Left kidney (tissue), 2 donors: ENCODE results near the gene WWP2. TPM values are rescaled to one million over a fixed set of nuclear protein-coding genes. Genes with fewer than 3 reads are reported as not detected.
"Not testable (repeated sequence)": the region's sequence is repeated elsewhere in the genome, so short reads cannot be mapped to it uniquely, and the experiment has no call there.

Experiments used
- DNase-seq: peaks from one replicate; pipeline ENCODE4 v3.0.0-alpha.2; 2013
- polyA plus RNA-seq: library from polyadenylated mRNA; unstranded; fragments of 120-200 nt; gene quantifications from one replicate; pipeline ENCODE4 v1.2.1, GENCODE V29; 2013; ENCODE audit not compliant: insufficient read length

Gene WWP2
- polyA plus RNA-seq, 1 donor: 46.2 TPM

- no peak for DNase-seq
Observed at GRCh38 chr16:69744363-69745231, 17.5 kb upstream of the WWP2 start.

- DNase-seq: no peak
Observed at GRCh38 chr16:69745232-69745612, 16.9 kb upstream of the WWP2 start.

GRCh38 chr16:69745959-69746358 lies 16.2 kb upstream of the WWP2 start:
- DNase-seq: no peak

- DNase-seq: no peak
Observed at GRCh38 chr16:69747115-69747514, 15.0 kb upstream of the WWP2 start.

- DNase-seq: no peak
Observed at GRCh38 chr16:69748694-69749345, 13.3 kb upstream of the WWP2 start.

GRCh38 chr16:69754143-69754468 lies 8.0 kb upstream of the WWP2 start:
- no peak for DNase-seq

DNA sequence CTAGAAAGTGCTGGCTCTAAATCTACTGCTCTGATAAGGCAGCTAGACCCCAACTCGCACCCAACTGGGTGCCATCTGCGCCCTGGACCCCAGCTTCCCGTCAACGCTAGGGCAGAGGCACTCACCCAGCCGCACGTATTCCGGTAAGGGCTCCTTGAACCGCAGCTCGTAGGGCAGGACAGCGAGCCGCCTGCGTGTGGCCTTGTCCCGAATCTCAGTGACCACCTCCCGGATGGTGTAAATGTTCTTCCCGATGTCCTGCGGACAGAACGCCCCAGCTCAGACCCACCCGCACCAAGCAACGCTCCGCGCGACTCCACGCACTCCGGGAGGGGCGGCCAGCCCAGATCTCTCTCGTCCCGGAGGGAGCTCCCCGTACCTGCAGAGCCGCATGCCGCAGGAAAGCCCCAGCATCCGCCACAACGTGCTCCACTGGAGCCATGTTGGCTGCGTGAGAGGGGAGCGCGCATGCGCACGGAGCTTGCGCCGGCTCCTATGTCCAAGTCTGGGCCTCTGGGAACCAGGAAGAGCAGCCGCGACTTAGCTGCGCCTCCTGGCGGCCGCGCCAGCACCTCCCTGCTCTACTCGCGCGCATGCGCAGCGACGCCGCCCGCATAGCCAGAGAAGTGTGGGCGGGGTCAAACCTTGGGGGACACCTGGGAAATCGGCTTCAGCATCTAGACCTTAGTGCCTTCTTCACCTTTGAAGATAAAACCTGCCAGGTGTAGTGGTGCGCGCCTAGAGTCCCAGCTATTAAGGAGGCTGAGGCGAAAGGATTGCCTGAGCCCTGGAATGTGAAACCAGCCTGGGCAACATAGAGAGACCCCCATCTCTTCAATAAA lies 7.4 kb upstream of the WWP2 start, which contains the start of gene NOB1:
Gene NOB1, minus strand, starts transcription at position 458 of the 842 bp plus-strand sequence. Its CDS starts 16 bp downstream, at position 442.
- peak; percentile 94 for DNase-seq

DNA sequence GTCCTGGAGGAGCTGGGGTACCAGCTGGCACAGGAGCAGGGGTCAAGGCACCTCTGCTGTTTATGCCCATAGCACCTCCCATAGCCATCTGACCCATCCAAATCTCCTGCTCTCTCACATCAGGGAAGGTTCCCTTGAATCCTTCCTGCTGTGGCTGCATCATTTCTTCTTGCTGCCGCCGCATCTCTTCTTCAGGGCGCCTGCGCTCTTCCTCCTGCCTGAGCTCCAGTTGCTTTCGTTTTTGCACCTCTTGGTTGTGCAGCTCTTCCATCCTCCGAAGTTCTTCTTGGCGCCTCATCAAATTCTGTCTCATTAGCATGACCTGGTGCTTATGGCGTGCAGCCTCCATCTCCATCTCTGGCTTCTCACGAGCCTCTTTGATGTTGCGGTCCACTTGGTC lies 5.4 kb upstream of the WWP2 start:
- no peak for DNase-seq

GRCh38 chr16:69757375-69757774 lies 4.8 kb upstream of the WWP2 start:
- DNase-seq: not testable (repeated sequence)

GRCh38 chr16:69762814-69763598 lies 874 bp downstream of the WWP2 start:
- DNase-seq: peak; percentile 25

- no peak for DNase-seq
Observed at GRCh38 chr16:69763599-69763942, 1.4 kb downstream of the WWP2 start.

GRCh38 chr16:69767459-69768229 lies 5.5 kb downstream of the WWP2 start:
- no peak for DNase-seq

DNA sequence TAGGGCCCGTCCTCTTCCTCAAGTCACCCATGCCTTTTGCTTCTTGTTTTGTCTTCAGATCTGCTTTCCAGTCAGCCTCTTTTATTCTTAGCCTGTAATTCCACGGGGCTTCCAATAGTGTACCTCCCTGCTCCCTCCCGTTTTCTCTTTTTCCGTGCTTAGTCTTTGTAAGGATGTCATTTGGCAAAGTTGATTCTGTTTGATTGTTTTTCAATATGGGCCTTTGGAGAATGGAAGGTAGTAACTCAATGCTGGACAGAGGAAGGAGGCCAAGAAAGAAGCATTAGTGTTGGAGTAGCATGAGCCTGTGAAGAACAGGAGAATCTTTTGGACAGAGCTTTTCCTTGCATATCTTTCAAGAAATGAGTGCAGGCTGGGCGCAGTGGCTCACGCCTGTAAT lies 6.5 kb downstream of the WWP2 start:
- DNase-seq: no peak

DNA sequence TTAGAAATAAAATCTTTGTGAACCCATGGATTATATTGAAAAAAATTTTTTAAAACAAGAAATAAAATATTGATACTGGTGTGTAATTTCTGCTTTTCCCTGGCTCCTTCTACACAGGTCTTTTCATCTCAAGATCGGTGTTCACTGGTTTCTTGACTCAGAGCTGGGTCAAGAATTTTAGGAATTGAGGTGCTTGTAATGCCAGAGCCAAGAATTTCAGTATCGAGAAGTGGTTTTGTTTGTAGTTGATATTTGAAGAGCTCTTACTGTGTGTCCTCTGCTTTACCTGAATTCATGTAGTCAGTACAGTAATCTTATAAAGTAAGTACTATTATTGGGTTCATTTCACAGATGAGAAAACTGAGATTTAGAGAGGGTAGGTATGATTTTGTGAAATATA lies 7.3 kb downstream of the WWP2 start:
- DNase-seq: no peak

DNA sequence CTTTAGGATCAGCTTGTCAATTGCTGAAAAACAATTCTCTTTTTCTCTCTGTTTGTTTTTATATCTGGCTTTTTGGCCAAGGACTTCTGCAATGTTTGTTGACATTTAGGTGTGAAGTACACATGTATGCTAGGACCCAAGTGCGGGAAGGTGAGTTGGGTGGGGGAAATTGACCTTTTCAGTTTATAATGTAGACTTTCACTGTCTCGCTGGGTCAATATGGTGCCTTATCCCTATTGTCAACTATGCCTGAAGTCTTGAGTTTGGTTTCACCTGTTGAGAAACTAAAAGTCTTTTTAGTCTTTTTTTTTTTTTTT lies 9.5 kb downstream of the WWP2 start:
- no peak for DNase-seq

DNA sequence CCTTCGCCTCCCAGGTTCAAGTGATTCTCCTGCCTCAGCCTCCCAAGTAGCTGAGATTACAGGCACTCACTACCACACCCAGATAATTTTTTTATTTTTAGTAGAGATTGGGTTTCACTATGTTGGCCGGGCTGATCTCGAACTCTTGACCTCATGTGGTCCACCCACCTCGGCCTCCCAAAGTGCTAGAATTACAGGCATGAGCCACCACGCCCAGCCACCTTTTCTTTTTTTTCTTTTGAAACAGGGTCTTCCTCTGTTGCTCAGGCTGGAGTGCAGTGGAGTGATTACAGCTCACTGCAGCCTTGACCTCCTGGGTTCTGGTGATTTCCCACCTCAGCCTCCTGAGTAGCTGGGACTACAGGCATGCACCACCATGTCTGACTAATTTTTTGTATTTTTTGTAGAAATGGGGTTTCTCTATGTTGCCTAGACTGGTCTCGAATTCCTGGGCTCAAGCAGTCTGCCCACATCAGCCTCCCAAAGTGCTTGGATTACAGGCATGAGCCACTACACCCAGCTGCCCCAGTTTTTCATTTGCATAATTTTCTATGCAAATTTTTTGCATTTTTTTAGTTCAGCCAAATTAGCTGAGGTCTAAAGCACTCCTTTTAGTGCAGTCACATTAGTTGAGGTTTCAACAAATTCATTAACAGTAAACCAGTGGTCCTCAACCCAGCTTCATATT lies 11.3 kb downstream of the WWP2 start:
- DNase-seq: no peak

DNA sequence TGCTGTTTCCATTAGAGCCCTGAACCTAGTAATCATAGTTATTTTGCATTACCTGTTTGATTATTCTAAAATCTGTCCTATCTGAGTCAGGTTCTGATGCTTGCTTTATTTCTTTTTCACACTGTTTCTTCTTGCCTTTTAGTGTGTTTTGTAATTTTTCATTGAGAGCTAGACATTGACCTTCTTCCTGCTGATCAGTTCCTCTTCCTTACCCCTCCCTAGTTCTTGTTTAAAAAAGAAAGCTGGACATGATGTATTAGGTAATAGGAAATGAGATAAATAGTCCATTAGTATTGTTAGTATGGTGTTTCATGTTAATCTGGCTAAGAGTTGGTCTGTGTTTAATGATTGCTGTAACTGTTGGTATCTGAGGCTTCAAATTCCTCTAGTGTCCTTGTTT lies 13.4 kb downstream of the WWP2 start:
- no peak for DNase-seq

- no peak for DNase-seq
Observed at GRCh38 chr16:69779724-69780123, 17.6 kb downstream of the WWP2 start.

DNA sequence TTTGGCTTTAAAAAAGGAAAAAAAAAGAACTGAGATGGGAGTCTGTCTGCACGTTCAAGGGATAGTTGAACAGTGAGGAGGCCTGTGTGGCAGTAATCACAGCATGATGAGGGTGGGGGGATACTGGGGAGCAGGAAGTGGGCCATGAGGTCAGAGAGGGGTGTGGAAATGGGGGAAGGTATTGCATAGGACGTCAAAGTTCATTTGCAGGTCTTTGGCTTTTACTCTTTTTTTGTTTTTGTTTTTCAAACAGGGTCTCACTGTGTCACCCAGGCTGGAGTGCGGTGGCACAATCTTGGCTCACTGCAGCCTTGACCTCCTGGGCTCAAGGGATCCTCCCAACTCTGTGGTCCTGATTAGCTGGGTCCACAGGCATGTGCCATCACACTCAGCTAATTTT lies 19.0 kb downstream of the WWP2 start:
- DNase-seq: no peak

DNA sequence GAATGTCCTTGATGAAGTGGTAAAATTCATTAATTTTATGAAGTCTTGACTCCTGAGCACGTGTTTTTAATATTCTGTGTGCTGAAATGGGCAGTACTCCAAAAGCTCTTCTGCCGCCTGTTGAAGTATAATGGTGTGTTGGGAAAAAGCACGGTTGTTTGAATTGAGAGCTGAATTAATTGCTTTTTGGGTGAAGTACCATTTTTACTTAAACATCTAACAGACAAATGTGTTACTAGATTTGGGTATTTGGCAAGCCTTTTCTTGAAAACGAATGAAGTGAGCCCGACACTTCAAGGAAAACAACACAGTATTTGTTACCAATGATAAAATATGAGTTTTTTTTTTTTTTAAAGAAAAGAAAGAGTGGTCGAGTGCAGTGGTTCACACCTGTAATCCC lies 22.5 kb downstream of the WWP2 start:
- DNase-seq: no peak

- no peak for DNase-seq
Observed at GRCh38 chr16:69787883-69788282, 25.8 kb downstream of the WWP2 start.
